Activated T-cell treated with anti-CD3 and anti-CD28 coated beads for 1 hour (primary cell): ENCODE data around the gene ARHGAP26.

Experiments
- DNase-seq: peaks from one replicate; pipeline ENCODE4 v3.0.0-alpha.2; 2020; ENCODE audit warnings: low read depth

The ARHGAP26 gene

GRCh38 chr5:142876817-142877216, 106.6 kb downstream of the ARHGAP26 start:
- DNase-seq: no peak

GRCh38 chr5:142878111-142878510, 107.9 kb downstream of the ARHGAP26 start:
- DNase-seq: no peak

- no peak for DNase-seq
Observed at GRCh38 chr5:142878638-142879037, 108.5 kb downstream of the ARHGAP26 start.

- DNase-seq: no peak
Observed at GRCh38 chr5:142881076-142881783, 111.1 kb downstream of the ARHGAP26 start.

- DNase-seq: no peak
Observed at GRCh38 chr5:142881784-142882126, 111.6 kb downstream of the ARHGAP26 start.

GRCh38 chr5:142883025-142883424, 112.8 kb downstream of the ARHGAP26 start:
- no peak for DNase-seq

GRCh38 chr5:142883438-142883837, 113.3 kb downstream of the ARHGAP26 start:
- no peak for DNase-seq

- no peak for DNase-seq
Observed at GRCh38 chr5:142884029-142884428, 113.9 kb downstream of the ARHGAP26 start.

GRCh38 chr5:142886211-142886610, 116.0 kb downstream of the ARHGAP26 start:
- no peak for DNase-seq

- no peak for DNase-seq
Observed at GRCh38 chr5:142886956-142887355, 116.8 kb downstream of the ARHGAP26 start.

- no peak for DNase-seq
Observed at GRCh38 chr5:142888469-142889085, 118.4 kb downstream of the ARHGAP26 start.

GRCh38 chr5:142892021-142892420, 121.8 kb downstream of the ARHGAP26 start:
- no peak for DNase-seq

GRCh38 chr5:142894315-142894714, 124.1 kb downstream of the ARHGAP26 start:
- no peak for DNase-seq

- DNase-seq: no peak
Observed at GRCh38 chr5:142894749-142895148, 124.6 kb downstream of the ARHGAP26 start.

- no peak for DNase-seq
Observed at GRCh38 chr5:142896325-142897007, 126.3 kb downstream of the ARHGAP26 start.

GRCh38 chr5:142897328-142897727, 127.2 kb downstream of the ARHGAP26 start:
- no peak for DNase-seq

- DNase-seq: no peak
Observed at GRCh38 chr5:142900927-142901326, 130.8 kb downstream of the ARHGAP26 start.

- DNase-seq: no peak
Observed at GRCh38 chr5:142901476-142902185, 131.5 kb downstream of the ARHGAP26 start.

GRCh38 chr5:142902186-142902965, 132.2 kb downstream of the ARHGAP26 start:
- no peak for DNase-seq

- DNase-seq: no peak
Observed at GRCh38 chr5:142904416-142904815, 134.2 kb downstream of the ARHGAP26 start.

- DNase-seq: no peak
Observed at GRCh38 chr5:142905348-142905747, 135.2 kb downstream of the ARHGAP26 start.
